ENCODE data around the gene VWA2.

DNA sequence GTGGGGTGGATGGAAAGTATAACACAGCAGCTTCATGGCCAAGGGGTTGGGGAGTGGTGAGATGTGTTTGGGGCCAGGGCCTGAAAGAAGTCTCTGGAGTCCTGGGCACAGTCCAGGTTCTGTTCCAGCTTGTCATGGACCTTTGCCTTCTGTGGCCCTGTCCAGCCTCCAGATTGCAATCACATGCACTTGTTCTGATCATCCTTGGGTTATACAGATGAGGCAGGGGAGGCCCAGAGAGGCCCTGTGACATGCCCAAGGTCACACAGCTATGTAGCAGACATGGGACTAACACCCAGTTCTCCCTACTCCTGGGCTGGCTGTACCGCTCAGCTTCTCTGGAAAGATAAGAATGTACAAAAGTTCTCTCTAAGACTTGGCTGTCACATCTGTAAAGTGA is 11.7 kb downstream of the VWA2 start:
- TF ChIP-seq, protein P1, sequence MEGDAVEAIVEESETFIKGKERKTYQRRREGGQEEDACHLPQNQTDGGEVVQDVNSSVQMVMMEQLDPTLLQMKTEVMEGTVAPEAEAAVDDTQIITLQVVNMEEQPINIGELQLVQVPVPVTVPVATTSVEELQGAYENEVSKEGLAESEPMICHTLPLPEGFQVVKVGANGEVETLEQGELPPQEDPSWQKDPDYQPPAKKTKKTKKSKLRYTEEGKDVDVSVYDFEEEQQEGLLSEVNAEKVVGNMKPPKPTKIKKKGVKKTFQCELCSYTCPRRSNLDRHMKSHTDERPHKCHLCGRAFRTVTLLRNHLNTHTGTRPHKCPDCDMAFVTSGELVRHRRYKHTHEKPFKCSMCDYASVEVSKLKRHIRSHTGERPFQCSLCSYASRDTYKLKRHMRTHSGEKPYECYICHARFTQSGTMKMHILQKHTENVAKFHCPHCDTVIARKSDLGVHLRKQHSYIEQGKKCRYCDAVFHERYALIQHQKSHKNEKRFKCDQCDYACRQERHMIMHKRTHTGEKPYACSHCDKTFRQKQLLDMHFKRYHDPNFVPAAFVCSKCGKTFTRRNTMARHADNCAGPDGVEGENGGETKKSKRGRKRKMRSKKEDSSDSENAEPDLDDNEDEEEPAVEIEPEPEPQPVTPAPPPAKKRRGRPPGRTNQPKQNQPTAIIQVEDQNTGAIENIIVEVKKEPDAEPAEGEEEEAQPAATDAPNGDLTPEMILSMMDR (IDR thresholded peaks at IDR 0.05) = no peak
- TF ChIP-seq POLR2A (IDR thresholded peaks at IDR 0.05) = no peak

All from uterus (tissue), 2 donors.